Measurements from ENCODE around the gene TBXAS1. TPM values are rescaled to one million over a fixed set of nuclear protein-coding genes. Genes with fewer than 3 reads are reported as not detected.
A peak's percentile ranks its signal among the peaks of the same experiment; 100 is the strongest.

TBXAS1 gene
- total RNA-seq, 1 experiment from 2014 or later, result 16.8 TPM

DNA sequence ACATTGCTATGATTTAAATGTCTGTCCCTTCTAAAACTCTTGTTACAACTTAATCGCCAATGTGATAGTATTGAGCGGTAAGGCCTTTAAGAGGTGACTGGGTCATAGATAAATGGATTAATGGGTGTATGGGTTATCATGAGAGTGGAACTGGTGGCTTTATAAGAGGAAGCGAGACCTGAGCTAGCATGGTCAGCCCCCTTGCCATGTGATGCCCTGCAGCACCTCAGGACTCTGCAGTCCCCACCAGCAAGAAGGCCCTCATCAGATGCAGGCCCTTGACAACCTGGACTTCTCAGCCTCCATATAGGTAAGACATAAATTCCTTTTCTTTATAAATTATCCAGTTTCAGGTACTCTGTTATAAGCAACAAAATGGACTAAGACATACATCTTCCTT, 218.1 kb downstream of the TBXAS1 start:
- no peak for DNase-seq (ENCODE audit: low spot score)

DNA sequence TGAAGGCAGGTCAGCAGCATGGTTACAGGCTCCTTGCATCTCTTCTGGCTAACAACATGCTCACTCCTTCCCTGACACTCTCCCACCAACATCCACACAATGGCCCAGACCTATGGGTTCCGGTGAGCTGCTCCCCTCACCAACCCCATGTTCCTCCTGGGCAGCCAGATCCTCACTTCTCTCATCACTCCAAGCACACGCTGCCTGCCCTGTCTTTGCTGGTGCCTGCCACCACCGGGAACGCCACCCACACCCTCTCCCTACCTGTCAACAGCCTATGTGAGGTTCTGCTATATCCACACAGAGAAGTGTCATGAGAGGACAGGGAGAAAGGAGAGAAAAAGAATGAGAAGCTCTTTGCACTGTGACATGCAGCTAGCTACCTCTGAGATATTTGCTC, 219.1 kb downstream of the TBXAS1 start:
- DNase-seq (ENCODE audit: low spot score), result no peak

DNA sequence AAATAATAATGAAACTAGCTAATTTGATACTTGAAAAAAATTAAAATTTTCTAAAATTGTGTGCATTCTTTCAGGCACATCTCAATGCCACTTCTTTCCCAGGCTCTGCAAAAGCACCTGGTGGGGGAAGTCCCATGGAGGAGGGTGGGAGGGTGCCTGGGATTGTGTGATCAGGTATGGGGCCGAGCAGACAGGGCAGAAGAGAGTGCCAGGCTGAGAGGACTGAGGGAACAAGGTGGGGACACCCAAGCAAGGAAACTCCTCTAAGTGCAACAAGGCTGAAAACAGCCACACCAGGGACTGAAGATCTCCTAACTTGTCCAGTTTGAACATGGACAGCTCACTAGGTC, 219.9 kb downstream of the TBXAS1 start:
- no peak for DNase-seq (ENCODE audit: low spot score)

GRCh38 chr7:140049339-140050024, 220.4 kb downstream of the TBXAS1 start:
- no peak for DNase-seq (ENCODE audit: low spot score)

GRCh38 chr7:140050100-140050499, 221.0 kb downstream of the TBXAS1 start:
- no peak for DNase-seq (ENCODE audit: low spot score)

DNA sequence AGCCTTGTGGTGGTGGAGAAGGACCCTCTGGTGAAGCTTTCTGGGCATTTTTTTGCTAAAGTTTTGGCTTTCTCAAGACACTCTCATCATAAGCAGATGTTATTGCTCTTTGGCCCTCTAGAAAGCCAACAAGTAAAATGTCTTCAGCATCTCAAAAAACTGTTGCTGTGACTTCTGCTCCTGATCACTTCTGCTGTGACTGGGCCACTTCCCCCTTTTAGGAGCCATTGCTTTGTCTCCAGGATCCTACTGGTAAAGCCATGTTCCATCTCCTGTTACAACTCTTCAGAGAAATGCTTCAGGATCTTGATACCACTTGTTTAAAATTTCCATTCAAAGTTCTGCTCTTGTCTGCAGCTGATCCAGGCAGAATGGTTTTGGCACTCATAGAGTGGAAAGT, 222.8 kb downstream of the TBXAS1 start:
- no peak for DNase-seq (ENCODE audit: low spot score)

DNA sequence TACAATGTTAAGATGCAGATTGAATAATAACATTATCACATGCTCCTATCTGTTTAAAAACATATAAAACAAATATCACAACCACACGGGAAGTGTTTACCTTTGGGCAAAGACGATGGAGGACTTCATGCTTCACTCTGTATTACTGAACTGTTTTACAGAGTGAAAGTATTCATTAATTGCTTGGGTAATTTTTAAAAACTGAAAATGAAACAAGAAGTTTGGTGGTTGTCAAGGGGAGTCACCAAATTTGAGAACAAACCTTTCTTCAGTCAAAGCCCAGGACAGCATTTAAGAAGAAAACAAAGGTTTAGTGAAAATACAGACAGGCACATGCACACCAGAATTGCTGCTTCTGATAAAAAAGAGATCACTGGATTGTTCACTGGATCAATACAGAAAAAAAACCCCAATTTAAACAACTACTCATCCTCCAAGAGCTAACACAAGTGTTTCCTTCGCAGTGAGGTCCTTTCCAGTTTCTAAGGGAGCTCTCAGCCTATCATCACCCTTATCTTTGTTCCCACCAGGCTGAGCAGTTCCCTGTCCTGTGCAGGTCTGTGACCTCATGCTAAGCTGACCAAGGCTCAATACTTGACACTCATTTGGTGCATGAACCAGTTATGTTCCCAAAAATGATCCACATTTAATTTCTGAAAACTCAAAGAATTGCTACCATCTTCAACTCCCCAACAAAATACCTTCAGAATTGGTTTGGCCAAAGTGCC, 224.9 kb downstream of the TBXAS1 start:
- no peak for DNase-seq (ENCODE audit: low spot score)

DNA sequence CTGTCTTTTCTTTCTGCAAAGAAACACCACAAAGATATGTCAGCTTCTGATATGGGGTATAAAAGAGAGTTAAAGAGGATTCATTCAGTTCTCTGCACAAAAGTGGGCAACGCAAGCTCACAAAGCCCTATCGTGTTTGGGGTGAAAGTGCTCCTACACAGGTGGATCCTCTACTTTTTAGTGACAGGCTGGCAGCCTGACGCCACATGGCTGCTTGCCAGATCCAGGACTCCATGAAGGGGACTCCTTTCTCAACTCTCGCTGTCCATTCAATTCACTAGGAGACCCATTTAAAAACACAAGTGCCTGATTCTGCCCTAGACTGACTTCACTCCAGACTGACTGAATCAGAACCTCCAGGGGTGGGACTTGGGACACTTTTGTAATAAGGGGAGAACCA, 225.7 kb downstream of the TBXAS1 start:
- no peak for DNase-seq (ENCODE audit: low spot score)

- no peak for DNase-seq (ENCODE audit: low spot score)
Measured at GRCh38 chr7:140055833-140056232, 226.8 kb downstream of the TBXAS1 start.

- no peak for DNase-seq (ENCODE audit: low spot score)
Measured at GRCh38 chr7:140056431-140057142, 227.5 kb downstream of the TBXAS1 start.

GRCh38 chr7:140057143-140057535, 228.1 kb downstream of the TBXAS1 start:
- DNase-seq (ENCODE audit: low spot score), result no peak

GRCh38 chr7:140058517-140058916, 229.5 kb downstream of the TBXAS1 start:
- DNase-seq (ENCODE audit: low spot score), result no peak

GRCh38 chr7:140059273-140060242, 230.5 kb downstream of the TBXAS1 start:
- peak; percentile 95 for DNase-seq (ENCODE audit: low spot score)

DNA sequence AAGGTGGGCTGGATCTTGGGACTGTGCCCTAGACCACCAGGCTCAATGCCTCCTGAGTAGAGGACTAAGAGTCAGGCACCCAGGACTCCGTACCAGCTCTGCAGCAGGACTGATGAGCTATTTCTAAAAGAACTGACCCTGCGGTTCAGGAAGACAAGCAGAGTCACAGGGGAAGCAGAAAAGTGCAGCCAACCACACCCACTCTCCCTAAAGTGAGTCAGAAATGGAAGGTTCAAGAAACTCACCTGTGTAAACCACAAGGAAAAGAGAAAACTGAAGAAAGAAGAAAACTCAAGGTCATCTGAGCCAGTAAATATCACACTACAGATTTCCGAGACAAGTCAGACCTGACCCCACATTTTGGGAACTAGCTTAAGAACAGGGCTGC, 231.2 kb downstream of the TBXAS1 start:
- no peak for DNase-seq (ENCODE audit: low spot score)

DNA sequence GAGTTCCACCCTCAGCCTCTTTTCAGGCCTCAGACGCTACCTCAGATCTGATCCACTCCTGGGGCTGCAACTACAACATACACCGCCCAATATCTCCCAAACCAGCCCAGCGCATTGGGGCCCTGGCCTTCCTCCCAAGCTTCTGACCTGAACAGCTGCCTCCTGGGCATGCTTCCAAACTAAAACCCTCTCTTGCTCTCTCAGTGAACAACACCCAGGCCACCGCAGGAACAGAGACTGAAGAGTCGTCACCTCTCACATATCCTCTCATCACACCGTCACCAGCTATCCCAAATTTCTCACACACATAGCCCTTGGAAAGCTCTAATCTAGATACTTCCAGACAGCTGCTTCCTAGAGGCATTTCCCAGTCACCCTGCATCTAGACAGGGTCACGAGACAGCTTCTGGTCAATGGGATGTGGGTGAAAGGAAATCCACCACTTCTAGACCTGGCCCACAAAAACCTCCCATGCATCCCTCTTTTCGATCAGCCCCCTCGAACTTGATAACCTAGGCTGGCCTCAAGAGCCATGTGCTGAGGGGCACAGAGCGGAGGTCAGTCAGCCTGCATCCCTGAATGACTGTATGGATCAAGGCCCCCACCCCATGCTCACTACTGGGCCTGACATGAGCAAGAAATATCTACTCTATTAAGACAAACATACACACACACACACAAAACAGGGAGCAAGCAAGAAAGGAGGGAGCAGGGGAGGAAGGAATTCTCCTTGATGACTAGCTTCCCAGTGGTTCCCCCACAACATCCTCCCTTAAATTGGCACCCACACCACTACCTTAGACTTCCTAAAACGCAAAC, 231.9 kb downstream of the TBXAS1 start:
- peak; percentile 79 for DNase-seq (ENCODE audit: low spot score)

- DNase-seq (ENCODE audit: low spot score), result peak; percentile 27
Measured at GRCh38 chr7:140061607-140061930, 232.5 kb downstream of the TBXAS1 start.

GRCh38 chr7:140062118-140062527, 233.1 kb downstream of the TBXAS1 start:
- DNase-seq (ENCODE audit: low spot score), result no peak

- peak; percentile 87 for DNase-seq (ENCODE audit: low spot score)
Measured at GRCh38 chr7:140062528-140063299, 233.7 kb downstream of the TBXAS1 start, which contains the start of gene PARP12. Gene PARP12, minus strand, starts transcription at chr7:140062951. Its CDS starts 104 bp downstream, at chr7:140062847.

DNA sequence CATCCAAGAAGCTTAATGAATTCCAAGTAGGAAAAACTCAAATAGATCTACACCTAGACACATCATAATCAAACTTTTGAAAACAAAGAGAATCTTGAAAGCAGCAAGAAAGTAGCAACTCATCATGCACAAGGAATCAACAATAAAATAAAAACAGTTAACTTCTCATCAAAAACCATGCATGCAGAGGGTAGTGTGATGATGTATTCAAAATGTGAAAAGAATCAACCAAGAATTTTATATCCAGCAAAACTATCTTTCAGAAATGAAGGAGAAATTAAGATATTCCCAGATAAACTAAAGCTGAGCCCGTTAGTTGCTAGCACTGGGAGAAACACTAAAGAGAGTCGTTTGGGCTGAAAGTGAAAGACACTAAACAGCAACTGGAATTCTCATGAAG, 238.0 kb downstream of the TBXAS1 start:
- DNase-seq (ENCODE audit: low spot score), result no peak

GRCh38 chr7:140068033-140068432, 239.0 kb downstream of the TBXAS1 start:
- no peak for DNase-seq (ENCODE audit: low spot score)

Measured in H4 (cell line).